GM12891 (cell line): ENCODE data around the gene FSTL4.

ENCODE experiments used
- POLR2A ChIP-seq: IDR thresholded peaks from 2 replicates; pipeline ENCODE4 v1.6.1; 2011; ENCODE audit warnings: low read depth, low read length, control low read depth
- POLR2AphosphoS5 ChIP-seq: IDR thresholded peaks from 2 replicates; pipeline ENCODE4 v1.6.1; 2011; ENCODE audit warnings: low read depth, low read length, control low read depth
- TAF1 ChIP-seq: IDR thresholded peaks from 2 replicates; pipeline ENCODE4 v1.6.1; 2011; ENCODE audit warnings: low read depth, low read length, control low read depth

- no peak for TF ChIP-seq TAF1
- no peak for TF ChIP-seq POLR2A
- TF ChIP-seq POLR2AphosphoS5, result no peak
These were observed 381.3 kb downstream of the FSTL4 start for GRCh38 chr5:133230823-133231578.
